HG03025 (cell line): ENCODE data around the gene TBC1D22A.
"Not testable (repeated sequence)": the region's sequence is repeated elsewhere in the genome, so short reads cannot be mapped to it uniquely, and the experiment has no call there.

Source experiments
- ATAC-seq: cut with Tn5 transposase; IDR thresholded peaks from one replicate; pipeline ENCODE4 v1.9.1; 2021; ENCODE audit warnings: mild to moderate bottlenecking, moderate library complexity; ENCODE audit not compliant: unreplicated experiment, low FRiP score

Gene TBC1D22A

GRCh38 chr22:46809153-46809885 is 46.9 kb downstream of the TBC1D22A start:
- no peak for ATAC-seq

GRCh38 chr22:46810856-46811786 is 48.7 kb downstream of the TBC1D22A start:
- ATAC-seq = no peak

GRCh38 chr22:46812034-46812605 is 49.7 kb downstream of the TBC1D22A start:
- ATAC-seq = no peak

- ATAC-seq = no peak
Observed at GRCh38 chr22:46812788-46813187, 50.3 kb downstream of the TBC1D22A start.

GRCh38 chr22:46813816-46814597 is 51.6 kb downstream of the TBC1D22A start:
- ATAC-seq = no peak

- ATAC-seq = no peak
Observed at GRCh38 chr22:46815132-46815531, 52.7 kb downstream of the TBC1D22A start.

GRCh38 chr22:46815559-46815895 is 53.1 kb downstream of the TBC1D22A start:
- ATAC-seq = no peak

- ATAC-seq = no peak
Observed at GRCh38 chr22:46815896-46816731, 53.7 kb downstream of the TBC1D22A start.

GRCh38 chr22:46817390-46817789 is 54.9 kb downstream of the TBC1D22A start:
- not testable (repeated sequence) for ATAC-seq

- no peak for ATAC-seq
Observed at GRCh38 chr22:46823248-46823647, 60.8 kb downstream of the TBC1D22A start.

GRCh38 chr22:46823654-46824053 is 61.2 kb downstream of the TBC1D22A start:
- no peak for ATAC-seq

- no peak for ATAC-seq
Observed at GRCh38 chr22:46824344-46824909, 62.0 kb downstream of the TBC1D22A start.

GRCh38 chr22:46824980-46825544 is 62.6 kb downstream of the TBC1D22A start:
- no peak for ATAC-seq

GRCh38 chr22:46826438-46827135 is 64.1 kb downstream of the TBC1D22A start:
- ATAC-seq = no peak

- no peak for ATAC-seq
Observed at GRCh38 chr22:46827136-46827780, 64.8 kb downstream of the TBC1D22A start.

- ATAC-seq = no peak
Observed at GRCh38 chr22:46827781-46828180, 65.3 kb downstream of the TBC1D22A start.

- no peak for ATAC-seq
Observed at GRCh38 chr22:46828323-46828900, 66.0 kb downstream of the TBC1D22A start.
